Endometrial microvascular endothelial cells (primary cell): ENCODE data around the gene BRINP3. TPM values are rescaled to one million over a fixed set of nuclear protein-coding genes. Genes with fewer than 3 reads are reported as not detected.

Source experiments
- in situ Hi-C: cut with HindIII; loops from 2 replicates; pipeline ENCODE4 v1.10.0; 2017; ENCODE audit warnings: low sequenced_read_pairs, low pct_unique_long_range_greater_than_20kb; ENCODE audit errors: inconsistent ontology term
- total RNA-seq: library from RNA; depleted of rRNA; stranded (reverse); fragments of >200 nt; gene quantifications from one replicate; pipeline ENCODE4 v1.2.3, GENCODE V29; 2015; ENCODE audit errors: inconsistent ontology term

Gene BRINP3
- total RNA-seq, 1 donor from 2014 or later, result not detected

- in situ Hi-C loops, result no loop called here
These were observed 133.2 kb downstream of the BRINP3 start for GRCh38 chr1:190344454-190344853.

DNA sequence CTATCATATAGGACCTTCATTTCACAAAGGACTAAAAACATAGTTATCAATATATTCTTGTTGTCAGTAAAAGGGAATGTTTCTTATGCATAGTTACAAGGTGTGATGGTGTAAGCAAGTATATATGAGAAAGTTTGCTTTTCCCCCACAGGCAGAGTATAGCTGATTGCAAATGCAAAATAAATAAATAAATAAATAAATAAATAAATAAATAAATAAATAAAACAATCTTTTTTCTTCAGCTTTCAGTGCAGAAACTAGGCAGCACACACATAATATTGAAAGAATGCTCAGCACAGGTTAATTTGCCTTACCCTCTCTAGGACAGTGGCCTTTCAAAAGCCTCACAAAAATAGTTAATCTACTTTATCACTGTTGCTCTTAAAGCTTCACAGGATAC is 138.8 kb downstream of the BRINP3 start:
- in situ Hi-C loops, result no loop called here

GRCh38 chr1:190328871-190329270 is 148.8 kb downstream of the BRINP3 start:
- in situ Hi-C loops, result no loop called here

GRCh38 chr1:190328361-190328760 is 149.3 kb downstream of the BRINP3 start:
- in situ Hi-C loops, result no loop called here

- in situ Hi-C loops, result no loop called here
These were observed 150.4 kb downstream of the BRINP3 start for GRCh38 chr1:190327271-190327670.

DNA sequence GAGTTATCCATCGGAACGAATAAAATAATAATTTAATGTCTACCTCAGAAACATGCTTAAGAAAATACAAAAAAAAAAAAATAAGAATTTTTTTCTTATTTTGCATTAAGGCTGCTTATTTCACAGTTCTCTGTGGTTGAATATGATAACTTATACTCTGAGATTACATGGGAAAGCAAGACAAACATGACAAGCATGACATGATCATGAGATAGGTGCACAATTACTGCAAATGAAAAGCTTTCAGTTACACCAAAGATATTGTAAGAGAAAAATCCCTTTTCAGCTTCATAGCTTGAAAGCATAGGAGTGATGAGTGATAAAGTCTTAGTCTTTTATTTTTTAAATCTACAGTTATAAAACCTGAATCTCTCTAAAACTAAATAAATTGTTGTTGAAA is 154.1 kb downstream of the BRINP3 start:
- in situ Hi-C loops, result no loop called here

- in situ Hi-C loops, result no loop called here
These were observed 155.4 kb downstream of the BRINP3 start for GRCh38 chr1:190322274-190322673.

DNA sequence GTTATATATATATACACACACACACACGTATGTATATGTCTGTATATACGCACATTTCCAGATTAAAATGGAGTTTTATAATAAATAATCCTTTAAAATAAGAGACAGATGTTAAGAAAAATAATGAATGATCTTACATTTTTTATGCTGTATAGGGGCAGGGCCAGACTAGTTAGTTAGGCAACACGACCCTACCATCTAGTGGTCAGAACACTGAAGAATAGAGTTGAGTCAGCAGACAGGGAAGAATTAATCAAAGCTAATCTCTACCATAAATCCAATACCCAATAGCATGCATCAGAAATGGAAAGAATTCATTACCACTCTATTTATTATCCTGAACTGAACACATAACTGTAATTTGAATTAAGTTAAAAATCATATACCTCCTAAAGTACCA is 156.7 kb downstream of the BRINP3 start:
- in situ Hi-C loops, result no loop called here

DNA sequence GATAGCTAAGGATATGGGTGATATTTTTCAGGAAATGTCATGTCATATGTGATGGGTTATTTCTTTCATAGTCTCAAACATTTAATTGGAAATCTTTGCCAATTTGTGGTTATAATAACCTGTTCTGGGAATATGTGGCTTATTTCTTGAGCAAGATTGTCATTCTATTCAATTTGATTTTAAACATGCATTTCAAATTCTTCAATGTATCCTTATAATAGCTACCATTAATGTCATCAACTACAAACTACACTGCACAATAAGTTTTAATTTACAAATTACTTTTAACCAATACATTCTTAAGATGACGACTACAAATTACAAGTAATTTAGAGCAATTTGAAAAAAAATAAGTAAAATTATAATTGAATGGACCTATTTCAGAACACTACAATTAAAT is 164.9 kb downstream of the BRINP3 start:
- in situ Hi-C loops, result no loop called here

- in situ Hi-C loops, result no loop called here
These were observed 174.2 kb downstream of the BRINP3 start for GRCh38 chr1:190303501-190303900.

- in situ Hi-C loops, result no loop called here
These were observed 181.2 kb downstream of the BRINP3 start for GRCh38 chr1:190296453-190296852.

GRCh38 chr1:190289897-190290296 is 187.8 kb downstream of the BRINP3 start:
- in situ Hi-C loops, result no loop called here

DNA sequence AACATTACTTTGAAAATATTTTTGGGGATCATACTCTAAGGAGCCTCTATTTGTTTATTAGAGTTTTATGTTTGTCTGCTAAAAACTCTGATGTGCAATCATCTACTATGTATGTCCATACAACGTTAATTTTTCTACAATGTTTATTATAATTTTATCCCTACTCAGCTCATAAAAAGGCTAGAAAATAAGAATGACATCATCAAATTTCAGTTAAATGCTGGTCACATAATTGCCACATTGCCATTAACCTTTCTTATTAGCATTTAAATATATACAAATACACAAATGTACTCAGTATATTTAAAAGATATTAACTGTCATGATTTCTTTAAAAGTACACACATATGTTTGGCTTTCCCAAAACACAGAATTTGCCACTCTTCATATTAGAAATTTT is 191.6 kb downstream of the BRINP3 start:
- in situ Hi-C loops, result no loop called here

DNA sequence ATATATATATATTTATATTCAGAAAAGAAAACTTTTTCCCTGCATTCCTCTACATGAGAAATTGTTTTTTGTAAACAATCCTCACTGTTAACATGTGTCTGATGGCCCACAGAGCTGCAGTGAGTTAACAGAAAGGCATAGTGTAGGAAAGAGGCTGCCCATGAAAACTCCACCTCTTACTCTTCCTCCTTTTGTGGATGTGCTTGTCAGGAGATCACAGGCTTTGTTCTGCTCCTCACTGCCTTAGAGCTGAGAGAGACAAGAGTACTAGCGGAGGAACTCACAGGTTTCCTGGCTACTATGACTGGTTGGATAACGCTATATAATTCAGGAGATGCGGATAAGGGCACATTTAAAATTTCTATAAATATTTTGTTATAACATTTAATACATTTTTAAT is 200.6 kb downstream of the BRINP3 start:
- in situ Hi-C loops, result no loop called here

GRCh38 chr1:190274721-190275120 is 202.9 kb downstream of the BRINP3 start:
- in situ Hi-C loops, result no loop called here

GRCh38 chr1:190273161-190273560 is 204.5 kb downstream of the BRINP3 start:
- in situ Hi-C loops, result no loop called here

DNA sequence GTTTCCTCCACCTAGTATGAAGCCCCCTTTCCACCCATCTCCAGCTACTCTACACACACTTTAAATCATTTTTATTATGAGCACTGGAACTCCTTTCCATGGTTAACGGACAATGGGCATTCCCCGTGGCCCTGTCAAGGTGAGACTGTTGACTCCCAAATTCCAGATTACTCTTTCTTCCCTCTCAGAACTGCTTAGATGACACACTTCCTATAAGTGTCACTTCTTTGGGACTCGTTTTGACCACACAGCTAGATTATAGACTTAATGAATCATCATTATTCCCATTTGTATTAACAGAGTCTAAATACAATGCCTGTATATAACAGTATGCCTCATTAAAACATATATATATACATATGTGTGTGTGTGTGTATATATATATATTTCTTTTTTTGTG is 215.1 kb downstream of the BRINP3 start:
- in situ Hi-C loops, result no loop called here

DNA sequence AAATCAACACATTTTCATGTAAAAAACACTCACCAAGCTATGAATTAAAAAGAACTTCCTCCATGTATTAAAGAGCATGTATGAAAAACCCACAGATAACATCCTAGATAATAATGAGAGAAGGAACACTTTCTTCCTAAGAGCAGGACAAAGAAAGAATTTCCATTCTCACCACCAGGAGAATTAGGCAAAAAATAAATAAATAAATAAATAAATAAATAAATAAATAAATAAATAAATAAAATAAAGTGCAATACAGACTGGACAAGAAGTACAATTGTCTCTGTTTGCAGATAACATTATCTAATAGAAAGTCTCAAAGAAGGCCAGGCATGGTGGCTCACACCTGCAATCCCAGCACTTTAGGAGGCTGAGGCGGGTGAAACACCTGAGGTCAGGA is 218.2 kb downstream of the BRINP3 start:
- in situ Hi-C loops, result no loop called here

- in situ Hi-C loops, result no loop called here
These were observed 219.7 kb downstream of the BRINP3 start for GRCh38 chr1:190258003-190258402.

- in situ Hi-C loops, result no loop called here
These were observed 225.6 kb downstream of the BRINP3 start for GRCh38 chr1:190252046-190252445.

- in situ Hi-C loops, result no loop called here
These were observed 227.3 kb downstream of the BRINP3 start for GRCh38 chr1:190250368-190250767.

- in situ Hi-C loops, result no loop called here
These were observed 233.3 kb downstream of the BRINP3 start for GRCh38 chr1:190244406-190244805.
